ENCODE measurements around the gene ARNT2.

GRCh38 chr15:80588801-80589200, 184.6 kb downstream of the ARNT2 start:
- no peak for TF ChIP-seq CTCF (IDR thresholded peaks at IDR 0.05)
- no peak for TF ChIP-seq POLR2A (IDR thresholded peaks at IDR 0.05)
